Testis (tissue), 2 donors: ENCODE results near the gene RTP1.

Source experiments
- POLR2A ChIP-seq: fragments of 450-650 bp; IDR thresholded peaks from one replicate; pipeline ENCODE4 v1.6.1; 2017; ENCODE audit warnings: antibody characterized with exemption, mild to moderate bottlenecking, moderate library complexity
- TF ChIP-seq, protein P1 (sequence below), 3 experiments: fragments of 450-650 bp in 2 of 3; fragments of 200-600 bp in 1 of 3; sonication (generic) in 1 of 3; IDR thresholded peaks; one replicate each; pipeline ENCODE4 v1.5.1; 2016 to 2019; ENCODE audit warnings: antibody characterized with exemption in 3 of 3, mild to moderate bottlenecking in 2 of 3, moderate library complexity in 1 of 3

DNA sequence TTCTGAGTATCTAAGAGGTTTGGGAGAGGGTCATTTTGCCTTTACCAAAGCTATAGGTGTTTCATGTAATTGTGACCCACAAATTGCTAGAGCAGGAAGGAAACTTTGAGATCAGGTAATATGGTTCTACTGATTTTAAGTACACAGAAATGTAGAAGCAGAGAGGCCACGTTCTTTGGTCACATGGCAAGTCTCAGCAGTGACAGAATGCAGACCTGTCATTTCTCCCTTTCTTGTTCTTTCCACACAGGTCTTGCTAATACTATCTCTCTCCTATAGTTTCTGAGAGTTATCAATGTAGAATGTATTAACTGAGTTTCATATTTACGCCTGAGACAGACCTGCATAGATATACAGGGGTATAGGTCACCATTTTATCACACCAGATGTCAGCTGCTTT is 10.9 kb upstream of the RTP1 start:
- TF ChIP-seq, protein P1, sequence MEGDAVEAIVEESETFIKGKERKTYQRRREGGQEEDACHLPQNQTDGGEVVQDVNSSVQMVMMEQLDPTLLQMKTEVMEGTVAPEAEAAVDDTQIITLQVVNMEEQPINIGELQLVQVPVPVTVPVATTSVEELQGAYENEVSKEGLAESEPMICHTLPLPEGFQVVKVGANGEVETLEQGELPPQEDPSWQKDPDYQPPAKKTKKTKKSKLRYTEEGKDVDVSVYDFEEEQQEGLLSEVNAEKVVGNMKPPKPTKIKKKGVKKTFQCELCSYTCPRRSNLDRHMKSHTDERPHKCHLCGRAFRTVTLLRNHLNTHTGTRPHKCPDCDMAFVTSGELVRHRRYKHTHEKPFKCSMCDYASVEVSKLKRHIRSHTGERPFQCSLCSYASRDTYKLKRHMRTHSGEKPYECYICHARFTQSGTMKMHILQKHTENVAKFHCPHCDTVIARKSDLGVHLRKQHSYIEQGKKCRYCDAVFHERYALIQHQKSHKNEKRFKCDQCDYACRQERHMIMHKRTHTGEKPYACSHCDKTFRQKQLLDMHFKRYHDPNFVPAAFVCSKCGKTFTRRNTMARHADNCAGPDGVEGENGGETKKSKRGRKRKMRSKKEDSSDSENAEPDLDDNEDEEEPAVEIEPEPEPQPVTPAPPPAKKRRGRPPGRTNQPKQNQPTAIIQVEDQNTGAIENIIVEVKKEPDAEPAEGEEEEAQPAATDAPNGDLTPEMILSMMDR (IDR thresholded peaks at IDR 0.05) = no peak
- no peak for TF ChIP-seq POLR2A
